Measurements from ENCODE around the gene MYMX.

Gene MYMX

DNA sequence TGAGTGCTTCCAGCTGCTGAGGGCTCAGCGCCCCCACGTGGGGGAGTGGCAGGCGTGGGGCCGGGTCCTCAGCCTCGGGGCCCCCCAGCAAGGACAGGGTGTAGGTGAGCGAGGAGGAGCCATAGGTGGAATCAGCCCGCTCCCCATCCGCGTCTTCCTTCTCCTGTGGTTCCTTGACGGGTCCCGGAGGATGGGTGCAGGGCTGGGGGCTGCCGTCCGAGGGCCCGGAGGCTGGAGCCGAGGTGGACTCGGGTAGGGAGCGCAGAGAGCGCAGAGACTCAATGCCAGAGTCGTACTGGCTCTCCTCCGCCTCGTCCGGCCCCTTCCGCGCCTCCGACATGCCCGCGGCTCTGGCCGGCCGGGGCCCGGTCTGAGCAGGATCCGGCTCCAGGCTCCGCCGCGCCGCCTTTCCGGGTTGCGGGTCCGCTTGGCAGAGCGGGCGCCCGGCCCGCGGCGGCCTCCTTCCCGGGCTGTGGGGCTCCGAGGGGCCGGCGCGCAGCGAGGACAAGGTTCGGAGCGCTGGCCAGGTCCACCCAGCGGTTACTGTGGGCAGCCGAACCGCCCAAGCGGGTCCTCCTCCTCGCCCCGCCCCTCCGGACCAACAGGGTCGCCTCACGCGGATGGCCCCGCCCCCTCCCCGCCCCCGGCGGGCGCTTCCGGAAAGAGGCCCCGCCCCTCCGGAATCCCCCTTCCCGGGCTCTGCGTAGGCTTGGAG lies 48.4 kb downstream of the MYMX start, which contains the start of gene NFKBIE:
Gene NFKBIE, minus strand, starts transcription at position 545 of the 715 bp plus-strand sequence. Its CDS starts 205 bp downstream, at position 340.
- TF ChIP-seq, protein P1, sequence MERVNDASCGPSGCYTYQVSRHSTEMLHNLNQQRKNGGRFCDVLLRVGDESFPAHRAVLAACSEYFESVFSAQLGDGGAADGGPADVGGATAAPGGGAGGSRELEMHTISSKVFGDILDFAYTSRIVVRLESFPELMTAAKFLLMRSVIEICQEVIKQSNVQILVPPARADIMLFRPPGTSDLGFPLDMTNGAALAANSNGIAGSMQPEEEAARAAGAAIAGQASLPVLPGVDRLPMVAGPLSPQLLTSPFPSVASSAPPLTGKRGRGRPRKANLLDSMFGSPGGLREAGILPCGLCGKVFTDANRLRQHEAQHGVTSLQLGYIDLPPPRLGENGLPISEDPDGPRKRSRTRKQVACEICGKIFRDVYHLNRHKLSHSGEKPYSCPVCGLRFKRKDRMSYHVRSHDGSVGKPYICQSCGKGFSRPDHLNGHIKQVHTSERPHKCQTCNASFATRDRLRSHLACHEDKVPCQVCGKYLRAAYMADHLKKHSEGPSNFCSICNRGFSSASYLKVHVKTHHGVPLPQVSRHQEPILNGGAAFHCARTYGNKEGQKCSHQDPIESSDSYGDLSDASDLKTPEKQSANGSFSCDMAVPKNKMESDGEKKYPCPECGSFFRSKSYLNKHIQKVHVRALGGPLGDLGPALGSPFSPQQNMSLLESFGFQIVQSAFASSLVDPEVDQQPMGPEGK (CRISPR knock-in tag; IDR thresholded peaks at IDR 0.05; ENCODE audit: borderline replicate concordance): peak; percentile 61; the same call in 1 of the 2 replicates
- TF ChIP-seq RARB (CRISPR knock-in tag; IDR thresholded peaks at IDR 0.05): no peak
- TF ChIP-seq ZNF8 (CRISPR knock-in tag; IDR thresholded peaks at IDR 0.05): no peak
- TF ChIP-seq, protein P2, sequence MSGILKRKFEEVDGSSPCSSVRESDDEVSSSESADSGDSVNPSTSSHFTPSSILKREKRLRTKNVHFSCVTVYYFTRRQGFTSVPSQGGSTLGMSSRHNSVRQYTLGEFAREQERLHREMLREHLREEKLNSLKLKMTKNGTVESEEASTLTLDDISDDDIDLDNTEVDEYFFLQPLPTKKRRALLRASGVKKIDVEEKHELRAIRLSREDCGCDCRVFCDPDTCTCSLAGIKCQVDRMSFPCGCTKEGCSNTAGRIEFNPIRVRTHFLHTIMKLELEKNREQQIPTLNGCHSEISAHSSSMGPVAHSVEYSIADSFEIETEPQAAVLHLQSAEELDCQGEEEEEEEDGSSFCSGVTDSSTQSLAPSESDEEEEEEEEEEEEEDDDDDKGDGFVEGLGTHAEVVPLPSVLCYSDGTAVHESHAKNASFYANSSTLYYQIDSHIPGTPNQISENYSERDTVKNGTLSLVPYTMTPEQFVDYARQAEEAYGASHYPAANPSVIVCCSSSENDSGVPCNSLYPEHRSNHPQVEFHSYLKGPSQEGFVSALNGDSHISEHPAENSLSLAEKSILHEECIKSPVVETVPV (CRISPR knock-in tag; IDR thresholded peaks at IDR 0.05): no peak
- TF ChIP-seq ZNF70 (CRISPR knock-in tag; IDR thresholded peaks at IDR 0.05): no peak
- TF ChIP-seq PPARA (CRISPR knock-in tag; IDR thresholded peaks at IDR 0.05; ENCODE audit: borderline replicate concordance): no peak
- TF ChIP-seq ISL1 (CRISPR knock-in tag; IDR thresholded peaks at IDR 0.05): no peak
- peak; percentile 81 for ATAC-seq

DNA sequence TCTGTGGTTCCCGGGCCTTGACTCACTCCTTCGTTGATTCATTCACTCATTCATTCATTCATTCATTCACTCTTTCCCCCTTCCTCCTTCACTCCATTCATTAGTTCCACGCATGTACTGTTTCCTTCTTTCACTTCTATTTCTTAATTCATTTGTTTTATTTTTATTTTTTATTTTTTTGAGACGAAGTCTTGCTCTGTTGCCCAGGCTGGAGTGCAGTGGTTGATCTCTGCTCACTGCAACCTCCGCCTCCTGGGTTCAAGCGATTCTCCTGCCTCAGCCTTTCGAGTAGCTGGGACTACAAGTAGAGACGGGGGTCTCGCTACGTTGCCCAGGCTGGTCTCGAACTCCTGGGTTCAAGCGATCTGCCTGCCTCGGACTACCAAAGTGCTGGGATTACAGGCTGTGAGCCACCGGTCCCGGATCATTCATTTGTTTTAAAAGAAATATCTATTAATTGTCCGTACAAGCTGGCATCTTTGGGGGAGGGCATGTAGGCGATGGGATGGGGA lies 49.1 kb downstream of the MYMX start:
- no peak for TF ChIP-seq PPARA (CRISPR knock-in tag; IDR thresholded peaks at IDR 0.05; ENCODE audit: borderline replicate concordance)
- no peak for TF ChIP-seq ZFP30 (CRISPR knock-in tag; IDR thresholded peaks at IDR 0.05)
- TF ChIP-seq ZC3H10 (CRISPR knock-in tag; IDR thresholded peaks at IDR 0.05): no peak
- TF ChIP-seq TCF4 (CRISPR knock-in tag; IDR thresholded peaks at IDR 0.05; ENCODE audit: borderline replicate concordance): no peak
- TF ChIP-seq ISL1 (CRISPR knock-in tag; IDR thresholded peaks at IDR 0.05): no peak
- TF ChIP-seq, protein P3, sequence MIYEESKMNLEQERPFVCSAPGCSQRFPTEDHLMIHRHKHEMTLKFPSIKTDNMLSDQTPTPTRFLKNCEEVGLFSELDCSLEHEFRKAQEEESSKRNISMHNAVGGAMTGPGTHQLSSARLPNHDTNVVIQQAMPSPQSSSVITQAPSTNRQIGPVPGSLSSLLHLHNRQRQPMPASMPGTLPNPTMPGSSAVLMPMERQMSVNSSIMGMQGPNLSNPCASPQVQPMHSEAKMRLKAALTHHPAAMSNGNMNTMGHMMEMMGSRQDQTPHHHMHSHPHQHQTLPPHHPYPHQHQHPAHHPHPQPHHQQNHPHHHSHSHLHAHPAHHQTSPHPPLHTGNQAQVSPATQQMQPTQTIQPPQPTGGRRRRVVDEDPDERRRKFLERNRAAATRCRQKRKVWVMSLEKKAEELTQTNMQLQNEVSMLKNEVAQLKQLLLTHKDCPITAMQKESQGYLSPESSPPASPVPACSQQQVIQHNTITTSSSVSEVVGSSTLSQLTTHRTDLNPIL (CRISPR knock-in tag; IDR thresholded peaks at IDR 0.05; ENCODE audit: low read depth): no peak
- TF ChIP-seq, protein P1 (CRISPR knock-in tag; IDR thresholded peaks at IDR 0.05; ENCODE audit: borderline replicate concordance): no peak
- TF ChIP-seq RARB (CRISPR knock-in tag; IDR thresholded peaks at IDR 0.05): no peak
- TF ChIP-seq, protein P2 (CRISPR knock-in tag; IDR thresholded peaks at IDR 0.05): no peak
- no peak for TF ChIP-seq ZNF8 (CRISPR knock-in tag; IDR thresholded peaks at IDR 0.05)
- no peak for TF ChIP-seq OSR1 (CRISPR knock-in tag; IDR thresholded peaks at IDR 0.05)
- no peak for TF ChIP-seq POU6F1 (CRISPR knock-in tag; IDR thresholded peaks at IDR 0.05; ENCODE audit: borderline replicate concordance, low read depth)
- no peak for TF ChIP-seq ESRRG (CRISPR knock-in tag; IDR thresholded peaks at IDR 0.05)
- TF ChIP-seq TOX (CRISPR knock-in tag; IDR thresholded peaks at IDR 0.05; ENCODE audit: borderline replicate concordance): no peak
- no peak for TF ChIP-seq CSDC2 (CRISPR knock-in tag; IDR thresholded peaks at IDR 0.05)
- TF ChIP-seq, protein P4, sequence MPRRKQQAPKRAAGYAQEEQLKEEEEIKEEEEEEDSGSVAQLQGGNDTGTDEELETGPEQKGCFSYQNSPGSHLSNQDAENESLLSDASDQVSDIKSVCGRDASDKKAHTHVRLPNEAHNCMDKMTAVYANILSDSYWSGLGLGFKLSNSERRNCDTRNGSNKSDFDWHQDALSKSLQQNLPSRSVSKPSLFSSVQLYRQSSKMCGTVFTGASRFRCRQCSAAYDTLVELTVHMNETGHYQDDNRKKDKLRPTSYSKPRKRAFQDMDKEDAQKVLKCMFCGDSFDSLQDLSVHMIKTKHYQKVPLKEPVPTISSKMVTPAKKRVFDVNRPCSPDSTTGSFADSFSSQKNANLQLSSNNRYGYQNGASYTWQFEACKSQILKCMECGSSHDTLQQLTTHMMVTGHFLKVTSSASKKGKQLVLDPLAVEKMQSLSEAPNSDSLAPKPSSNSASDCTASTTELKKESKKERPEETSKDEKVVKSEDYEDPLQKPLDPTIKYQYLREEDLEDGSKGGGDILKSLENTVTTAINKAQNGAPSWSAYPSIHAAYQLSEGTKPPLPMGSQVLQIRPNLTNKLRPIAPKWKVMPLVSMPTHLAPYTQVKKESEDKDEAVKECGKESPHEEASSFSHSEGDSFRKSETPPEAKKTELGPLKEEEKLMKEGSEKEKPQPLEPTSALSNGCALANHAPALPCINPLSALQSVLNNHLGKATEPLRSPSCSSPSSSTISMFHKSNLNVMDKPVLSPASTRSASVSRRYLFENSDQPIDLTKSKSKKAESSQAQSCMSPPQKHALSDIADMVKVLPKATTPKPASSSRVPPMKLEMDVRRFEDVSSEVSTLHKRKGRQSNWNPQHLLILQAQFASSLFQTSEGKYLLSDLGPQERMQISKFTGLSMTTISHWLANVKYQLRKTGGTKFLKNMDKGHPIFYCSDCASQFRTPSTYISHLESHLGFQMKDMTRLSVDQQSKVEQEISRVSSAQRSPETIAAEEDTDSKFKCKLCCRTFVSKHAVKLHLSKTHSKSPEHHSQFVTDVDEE (CRISPR knock-in tag; IDR thresholded peaks at IDR 0.05): no peak
- TF ChIP-seq ZFP3 (CRISPR knock-in tag; IDR thresholded peaks at IDR 0.05): no peak
- ATAC-seq: no peak
